HEK293 (cell line): Measurements from ENCODE around the gene AOAH.

Source experiments
- CTCF ChIA-PET: fragments of 350-600 bp; formaldehyde crosslinking; extraction: SDS; loops from one replicate; lab custom pipeline; 2021; ENCODE audit warnings: antibody characterized with exemption; lab: Yijun Ruan, JAX
- POLR2A ChIA-PET: fragments of 300-600 bp; formaldehyde crosslinking; extraction: SDS; loops from one replicate; lab custom pipeline; 2020; ENCODE audit warnings: antibody characterized with exemption, inconsistent platforms; lab: Yijun Ruan, JAX
- H3K27ac ChIP-seq: fragments of 200-500 bp; sonication (Bioruptor generic); 2 replicates; pipeline ENCODE4 v1.5.1; 2014; ENCODE audit warnings: low read depth, low read length, control low read depth, inconsistent platforms; ENCODE audit errors: extremely low read depth
- H3K36me3 ChIP-seq, 2 experiments: fragments of 200-500 bp in 1 of 2; sonication (Bioruptor generic) in 1 of 2; 1 replicate in 1 of 2; 2 replicates in 1 of 2; pipeline ENCODE4 v1.5.1; 2014 to 2017; ENCODE audit warnings: inconsistent platforms in 2 of 2, low read length in 2 of 2; ENCODE audit not compliant: control insufficient read depth in 2 of 2, insufficient read depth in 1 of 2
- H3K4me1 ChIP-seq: fragments of 200-500 bp; sonication (Bioruptor generic); 2 replicates; pipeline ENCODE4 v1.5.1; 2014; ENCODE audit warnings: mild to moderate bottlenecking, low read length, inconsistent platforms; ENCODE audit not compliant: control insufficient read depth, insufficient read depth
- H3K4me3 ChIP-seq: 2 replicates; pipeline ENCODE4 v1.5.1; 2011; ENCODE audit warnings: low read depth, mild to moderate bottlenecking, control low read depth, low read length, moderate library complexity
- H3K9me3 ChIP-seq: fragments of 200-500 bp; sonication (Bioruptor generic); 2 replicates; pipeline ENCODE4 v1.5.1; 2014; ENCODE audit warnings: low read depth, low read length, inconsistent platforms; ENCODE audit not compliant: control insufficient read depth, insufficient read depth
- GLIS1 ChIP-seq: fragments of 450-650 bp; formaldehyde crosslinking; IDR thresholded peaks from 2 replicates; pipeline ENCODE4 v1.5.1; 2016; ENCODE audit warnings: missing biosample characterization, missing genetic modification characterization
- KLF9 ChIP-seq: fragments of 450-650 bp; formaldehyde crosslinking; IDR thresholded peaks from 2 replicates; pipeline ENCODE4 v1.5.1; 2016; ENCODE audit warnings: missing biosample characterization, missing genetic modification characterization, low read depth
- SP2 ChIP-seq: fragments of 450-650 bp; formaldehyde crosslinking; IDR thresholded peaks from 2 replicates; pipeline ENCODE4 v1.5.1; 2016; ENCODE audit warnings: missing biosample characterization, missing genetic modification characterization
- TRIM28 ChIP-seq: IDR thresholded peaks from 2 replicates; pipeline ENCODE4 v1.6.1; 2011; ENCODE audit warnings: low read length, control low read depth, borderline replicate concordance
- WT1 ChIP-seq: fragments of 450-650 bp; formaldehyde crosslinking; IDR thresholded peaks from 2 replicates; pipeline ENCODE4 v1.5.1; 2016; ENCODE audit warnings: missing biosample characterization, missing genetic modification characterization
- ZEB2 ChIP-seq: fragments of 450-650 bp; formaldehyde crosslinking; IDR thresholded peaks from 2 replicates; pipeline ENCODE4 v1.5.1; 2016; ENCODE audit warnings: missing biosample characterization, missing genetic modification characterization
- ZNF140 ChIP-seq: fragments of 450-650 bp; formaldehyde crosslinking; IDR thresholded peaks from 2 replicates; pipeline ENCODE4 v1.5.1; 2016; ENCODE audit warnings: missing biosample characterization, missing genetic modification characterization
- ZNF155 ChIP-seq: fragments of 450-650 bp; formaldehyde crosslinking; IDR thresholded peaks from 2 replicates; pipeline ENCODE4 v1.5.1; 2016; ENCODE audit warnings: missing biosample characterization, missing genetic modification characterization
- ZNF24 ChIP-seq: fragments of 450-650 bp; formaldehyde crosslinking; IDR thresholded peaks from 2 replicates; pipeline ENCODE4 v1.5.1; 2016; ENCODE audit warnings: missing biosample characterization, missing genetic modification characterization
- ZNF324 ChIP-seq: fragments of 450-650 bp; formaldehyde crosslinking; IDR thresholded peaks from 2 replicates; pipeline ENCODE4 v1.5.1; 2016; ENCODE audit warnings: missing biosample characterization, missing genetic modification characterization
- ZNF37A ChIP-seq: fragments of 450-650 bp; IDR thresholded peaks from 2 replicates; pipeline ENCODE4 v1.5.1; 2018; ENCODE audit warnings: missing biosample characterization, missing genetic modification characterization
- ZNF404 ChIP-seq: fragments of 450-650 bp; formaldehyde crosslinking; IDR thresholded peaks from 2 replicates; pipeline ENCODE4 v1.5.1; 2017; ENCODE audit warnings: missing biosample characterization, missing genetic modification characterization
- ZNF560 ChIP-seq: fragments of 450-650 bp; formaldehyde crosslinking; IDR thresholded peaks from 2 replicates; pipeline ENCODE4 v1.5.1; 2017; ENCODE audit warnings: missing biosample characterization, missing genetic modification characterization, borderline replicate concordance
- ZNF571 ChIP-seq: fragments of 450-650 bp; formaldehyde crosslinking; IDR thresholded peaks from 2 replicates; pipeline ENCODE4 v1.5.0; 2017; ENCODE audit warnings: missing biosample characterization, missing genetic modification characterization
- ZNF600 ChIP-seq: fragments of 450-650 bp; formaldehyde crosslinking; IDR thresholded peaks from 2 replicates; pipeline ENCODE4 v1.5.1; 2016; ENCODE audit warnings: missing biosample characterization, missing genetic modification characterization
- ZNF639 ChIP-seq: fragments of 450-650 bp; formaldehyde crosslinking; IDR thresholded peaks from 2 replicates; pipeline ENCODE4 v1.5.1; 2016; ENCODE audit warnings: missing biosample characterization, missing genetic modification characterization
- ZNF670 ChIP-seq: fragments of 450-650 bp; formaldehyde crosslinking; IDR thresholded peaks from 2 replicates; pipeline ENCODE4 v1.5.1; 2016; ENCODE audit warnings: missing biosample characterization, missing genetic modification characterization, low read depth
- ZNF701 ChIP-seq: fragments of 450-650 bp; formaldehyde crosslinking; IDR thresholded peaks from 2 replicates; pipeline ENCODE4 v1.5.1; 2016; ENCODE audit warnings: missing biosample characterization, missing genetic modification characterization
- ZNF704 ChIP-seq: fragments of 450-650 bp; formaldehyde crosslinking; IDR thresholded peaks from 2 replicates; pipeline ENCODE4 v1.5.1; 2016; ENCODE audit warnings: missing biosample characterization, missing genetic modification characterization
- TF ChIP-seq, protein P1 (sequence below): fragments of 450-650 bp; formaldehyde crosslinking; IDR thresholded peaks from 2 replicates; pipeline ENCODE4 v1.5.1; 2016; ENCODE audit warnings: missing biosample characterization, missing genetic modification characterization
- TF ChIP-seq, protein P2 (sequence below): fragments of 450-650 bp; formaldehyde crosslinking; IDR thresholded peaks from 2 replicates; pipeline ENCODE4 v1.5.1; 2017; ENCODE audit warnings: missing biosample characterization, missing genetic modification characterization
- TF ChIP-seq, protein P3 (sequence below): fragments of 450-650 bp; formaldehyde crosslinking; IDR thresholded peaks from 2 replicates; pipeline ENCODE4 v1.5.1; 2016; ENCODE audit warnings: missing biosample characterization, missing genetic modification characterization
- TF ChIP-seq, protein P4 (sequence below): fragments of 450-650 bp; formaldehyde crosslinking; IDR thresholded peaks from 2 replicates; pipeline ENCODE4 v1.5.1; 2016; ENCODE audit warnings: missing biosample characterization, missing genetic modification characterization, borderline replicate concordance
- TF ChIP-seq, protein P5 (sequence below): fragments of 450-650 bp; formaldehyde crosslinking; IDR thresholded peaks from 2 replicates; pipeline ENCODE4 v1.5.1; 2017; ENCODE audit warnings: missing biosample characterization, mild to moderate bottlenecking, missing genetic modification characterization, moderate library complexity

Gene AOAH

GRCh38 chr7:36531951-36532350 lies 192.3 kb downstream of the AOAH start (continued):
- TF ChIP-seq, protein P1, sequence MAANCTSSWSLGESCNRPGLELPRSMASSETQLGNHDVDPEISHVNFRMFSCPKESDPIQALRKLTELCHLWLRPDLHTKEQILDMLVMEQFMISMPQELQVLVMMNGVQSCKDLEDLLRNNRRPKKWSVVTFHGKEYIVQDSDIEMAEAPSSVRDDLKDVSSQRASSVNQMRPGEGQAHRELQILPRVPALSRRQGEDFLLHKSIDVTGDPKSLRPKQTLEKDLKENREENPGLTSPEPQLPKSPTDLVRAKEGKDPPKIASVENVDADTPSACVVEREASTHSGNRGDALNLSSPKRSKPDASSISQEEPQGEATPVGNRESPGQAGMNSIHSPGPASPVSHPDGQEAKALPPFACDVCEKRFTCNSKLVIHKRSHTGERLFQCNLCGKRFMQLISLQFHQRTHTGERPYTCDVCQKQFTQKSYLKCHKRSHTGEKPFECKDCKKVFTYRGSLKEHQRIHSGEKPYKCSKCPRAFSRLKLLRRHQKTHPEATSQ, result no peak
- no peak for TF ChIP-seq ZNF404 (tag by site-specific recombination)
- TF ChIP-seq ZNF701 (tag by site-specific recombination), result no peak
- no peak for TF ChIP-seq ZNF639 (tag by site-specific recombination)
- TF ChIP-seq ZNF571, result no peak
- TF ChIP-seq, protein P2, sequence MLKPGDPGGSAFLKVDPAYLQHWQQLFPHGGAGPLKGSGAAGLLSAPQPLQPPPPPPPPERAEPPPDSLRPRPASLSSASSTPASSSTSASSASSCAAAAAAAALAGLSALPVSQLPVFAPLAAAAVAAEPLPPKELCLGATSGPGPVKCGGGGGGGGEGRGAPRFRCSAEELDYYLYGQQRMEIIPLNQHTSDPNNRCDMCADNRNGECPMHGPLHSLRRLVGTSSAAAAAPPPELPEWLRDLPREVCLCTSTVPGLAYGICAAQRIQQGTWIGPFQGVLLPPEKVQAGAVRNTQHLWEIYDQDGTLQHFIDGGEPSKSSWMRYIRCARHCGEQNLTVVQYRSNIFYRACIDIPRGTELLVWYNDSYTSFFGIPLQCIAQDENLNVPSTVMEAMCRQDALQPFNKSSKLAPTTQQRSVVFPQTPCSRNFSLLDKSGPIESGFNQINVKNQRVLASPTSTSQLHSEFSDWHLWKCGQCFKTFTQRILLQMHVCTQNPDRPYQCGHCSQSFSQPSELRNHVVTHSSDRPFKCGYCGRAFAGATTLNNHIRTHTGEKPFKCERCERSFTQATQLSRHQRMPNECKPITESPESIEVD, result no peak

GRCh38 chr7:36530456-36530855 lies 193.8 kb downstream of the AOAH start:
- CTCF ChIA-PET, result no interaction called here
- Histone ChIP-seq H3K27ac (no peak overlapping the region), H3K9me3 (no peaks in the 10 kb centered on the region), H3K36me3 (no peaks in the 10 kb centered on the region), H3K4me1 (no peaks in the 10 kb centered on the region), H3K4me3 (no peak overlapping the region)
- POLR2A ChIA-PET, result no interaction called here
- TF ChIP-seq ZNF155, result no peak
- no peak for TF ChIP-seq KLF9 (tag by site-specific recombination)
- no peak for TF ChIP-seq ZNF560
- TF ChIP-seq ZNF670 (tag by site-specific recombination), result no peak

DNA sequence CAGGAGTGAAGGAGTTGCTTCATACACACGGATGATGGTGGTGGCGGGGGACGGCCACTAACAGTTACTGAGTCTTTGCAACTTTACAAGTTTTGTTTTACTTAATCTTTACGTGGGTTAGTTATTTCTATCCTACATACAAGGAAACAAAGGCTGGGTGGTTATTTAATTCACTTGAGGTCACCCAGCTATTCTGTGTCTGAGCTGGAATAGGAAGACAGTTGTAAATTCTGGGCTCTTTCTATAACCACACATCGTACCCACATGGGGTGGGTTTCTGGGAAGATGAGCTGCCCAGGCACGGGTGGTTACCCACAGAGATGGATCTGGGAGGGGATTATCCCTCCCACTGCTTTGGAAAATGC lies 196.8 kb downstream of the AOAH start:
- CTCF ChIA-PET, result interaction anchor here (1.0 kb wide), 1 partner anchor 655 kb away, joined by 4 read pairs; no protein-coding TSS in a partner anchor
- POLR2A ChIA-PET, result no interaction called here
- TF ChIP-seq ZNF37A (tag by site-specific recombination) (no peak), ZNF324 (tag by site-specific recombination) (no peak), TRIM28 (no peak), GLIS1 (tag by site-specific recombination) (no peak), WT1 (tag by site-specific recombination) (no peak), ZNF24 (tag by site-specific recombination) (no peak), ZNF140 (tag by site-specific recombination) (no peak), ZNF704 (tag by site-specific recombination) (no peak), ZEB2 (tag by site-specific recombination) (no peak), ZNF600 (tag by site-specific recombination) (no peak), SP2 (tag by site-specific recombination) (no peak)
- TF ChIP-seq, protein P3, sequence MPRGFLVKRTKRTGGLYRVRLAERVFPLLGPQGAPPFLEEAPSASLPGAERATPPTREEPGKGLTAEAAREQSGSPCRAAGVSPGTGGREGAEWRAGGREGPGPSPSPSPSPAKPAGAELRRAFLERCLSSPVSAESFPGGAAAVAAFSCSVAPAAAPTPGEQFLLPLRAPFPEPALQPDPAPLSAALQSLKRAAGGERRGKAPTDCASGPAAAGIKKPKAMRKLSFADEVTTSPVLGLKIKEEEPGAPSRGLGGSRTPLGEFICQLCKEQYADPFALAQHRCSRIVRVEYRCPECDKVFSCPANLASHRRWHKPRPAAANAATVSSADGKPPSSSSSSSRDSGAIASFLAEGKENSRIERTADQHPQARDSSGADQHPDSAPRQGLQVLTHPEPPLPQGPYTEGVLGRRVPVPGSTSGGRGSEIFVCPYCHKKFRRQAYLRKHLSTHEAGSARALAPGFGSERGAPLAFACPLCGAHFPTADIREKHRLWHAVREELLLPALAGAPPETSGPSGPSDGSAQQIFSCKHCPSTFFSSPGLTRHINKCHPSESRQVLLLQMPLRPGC (tag by site-specific recombination), result no peak
- TF ChIP-seq, protein P4, sequence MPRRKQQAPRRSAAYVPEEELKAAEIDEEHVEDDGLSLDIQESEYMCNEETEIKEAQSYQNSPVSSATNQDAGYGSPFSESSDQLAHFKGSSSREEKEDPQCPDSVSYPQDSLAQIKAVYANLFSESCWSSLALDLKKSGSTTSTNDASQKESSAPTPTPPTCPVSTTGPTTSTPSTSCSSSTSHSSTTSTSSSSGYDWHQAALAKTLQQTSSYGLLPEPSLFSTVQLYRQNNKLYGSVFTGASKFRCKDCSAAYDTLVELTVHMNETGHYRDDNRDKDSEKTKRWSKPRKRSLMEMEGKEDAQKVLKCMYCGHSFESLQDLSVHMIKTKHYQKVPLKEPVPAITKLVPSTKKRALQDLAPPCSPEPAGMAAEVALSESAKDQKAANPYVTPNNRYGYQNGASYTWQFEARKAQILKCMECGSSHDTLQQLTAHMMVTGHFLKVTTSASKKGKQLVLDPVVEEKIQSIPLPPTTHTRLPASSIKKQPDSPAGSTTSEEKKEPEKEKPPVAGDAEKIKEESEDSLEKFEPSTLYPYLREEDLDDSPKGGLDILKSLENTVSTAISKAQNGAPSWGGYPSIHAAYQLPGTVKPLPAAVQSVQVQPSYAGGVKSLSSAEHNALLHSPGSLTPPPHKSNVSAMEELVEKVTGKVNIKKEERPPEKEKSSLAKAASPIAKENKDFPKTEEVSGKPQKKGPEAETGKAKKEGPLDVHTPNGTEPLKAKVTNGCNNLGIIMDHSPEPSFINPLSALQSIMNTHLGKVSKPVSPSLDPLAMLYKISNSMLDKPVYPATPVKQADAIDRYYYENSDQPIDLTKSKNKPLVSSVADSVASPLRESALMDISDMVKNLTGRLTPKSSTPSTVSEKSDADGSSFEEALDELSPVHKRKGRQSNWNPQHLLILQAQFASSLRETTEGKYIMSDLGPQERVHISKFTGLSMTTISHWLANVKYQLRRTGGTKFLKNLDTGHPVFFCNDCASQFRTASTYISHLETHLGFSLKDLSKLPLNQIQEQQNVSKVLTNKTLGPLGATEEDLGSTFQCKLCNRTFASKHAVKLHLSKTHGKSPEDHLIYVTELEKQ (tag by site-specific recombination), result no peak
- TF ChIP-seq, protein P5, sequence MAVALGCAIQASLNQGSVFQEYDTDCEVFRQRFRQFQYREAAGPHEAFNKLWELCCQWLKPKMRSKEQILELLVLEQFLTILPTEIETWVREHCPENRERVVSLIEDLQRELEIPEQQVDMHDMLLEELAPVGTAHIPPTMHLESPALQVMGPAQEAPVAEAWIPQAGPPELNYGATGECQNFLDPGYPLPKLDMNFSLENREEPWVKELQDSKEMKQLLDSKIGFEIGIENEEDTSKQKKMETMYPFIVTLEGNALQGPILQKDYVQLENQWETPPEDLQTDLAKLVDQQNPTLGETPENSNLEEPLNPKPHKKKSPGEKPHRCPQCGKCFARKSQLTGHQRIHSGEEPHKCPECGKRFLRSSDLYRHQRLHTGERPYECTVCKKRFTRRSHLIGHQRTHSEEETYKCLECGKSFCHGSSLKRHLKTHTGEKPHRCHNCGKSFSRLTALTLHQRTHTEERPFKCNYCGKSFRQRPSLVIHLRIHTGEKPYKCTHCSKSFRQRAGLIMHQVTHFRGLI (tag by site-specific recombination), result no peak

More for the DNA sequence above, 196.8 kb downstream of the AOAH start:
- H3K9me3 ChIP-seq, result no peaks in the 10 kb centered on the region
- no peaks in the 10 kb centered on the region for H3K4me1 ChIP-seq
- H3K27ac ChIP-seq, result no peak overlapping the region
- no peaks in the 10 kb centered on the region for H3K36me3 ChIP-seq
- no peak overlapping the region for H3K4me3 ChIP-seq
